Measurements from ENCODE around the gene LRRC3. TPM values are rescaled to one million over a fixed set of nuclear protein-coding genes. Genes with fewer than 3 reads are reported as not detected.

LRRC3 gene
- total and polyA plus RNA-seq, 2 donors from 2014 or later = 0.60 to 1.4 TPM

GRCh38 chr21:44485796-44486195 is 30.5 kb downstream of the LRRC3 start:
- no peak overlapping the region for H3K27ac ChIP-seq (ENCODE audit: low read depth in 2 of 2, low read length in 2 of 2)
- H3K27me3 ChIP-seq (ENCODE audit: control insufficient read depth, insufficient read depth, low read length) = no peaks in the 10 kb centered on the region
- FAIRE-seq (no peak), DNase-seq (no peak)
- H3K4me3 ChIP-seq (ENCODE audit: low read length in 3 of 3) = no peak overlapping the region
- no peak overlapping the region for H3K9ac ChIP-seq (ENCODE audit: low read length in 3 of 3)
- intact Hi-C loops (cut with DNase I) = no loop called here
- no peaks in the 10 kb centered on the region for H3K36me3 ChIP-seq (ENCODE audit: control insufficient read depth in 2 of 3, insufficient read depth in 3 of 3, low read length in 3 of 3)
- no peaks in the 10 kb centered on the region for H3K9me3 ChIP-seq (ENCODE audit: control insufficient read depth in 2 of 3, insufficient read depth in 1 of 3, low read length in 3 of 3)
- no peaks in the 10 kb centered on the region for H3K4me1 ChIP-seq (ENCODE audit: control insufficient read depth in 2 of 3, insufficient read depth in 2 of 3, low read depth in 1 of 3, low read length in 3 of 3)
- TF ChIP-seq CTCF (IDR thresholded peaks at IDR 0.05; ENCODE audit: borderline replicate concordance, extremely low read depth, insufficient read depth) = no peak

- Histone ChIP-seq H3K9me3 (ENCODE audit: control insufficient read depth in 2 of 3, insufficient read depth in 1 of 3, low read length in 3 of 3) (no peaks in the 10 kb centered on the region), H3K4me1 (ENCODE audit: control insufficient read depth in 2 of 3, insufficient read depth in 2 of 3, low read depth in 1 of 3, low read length in 3 of 3) (no peaks in the 10 kb centered on the region), H3K36me3 (ENCODE audit: control insufficient read depth in 2 of 3, insufficient read depth in 3 of 3, low read length in 3 of 3) (no peaks in the 10 kb centered on the region), H3K27ac (ENCODE audit: low read depth in 2 of 2, low read length in 2 of 2) (no peak overlapping the region), H3K9ac (ENCODE audit: low read length in 3 of 3) (no peak overlapping the region), H3K4me3 (ENCODE audit: low read length in 3 of 3) (no peak overlapping the region), H3K27me3 (ENCODE audit: control insufficient read depth, insufficient read depth, low read length) (no peaks in the 10 kb centered on the region)
- no peak for FAIRE-seq
- no peak for DNase-seq
- intact Hi-C loops (cut with DNase I) = no loop called here
- no peak for TF ChIP-seq CTCF (IDR thresholded peaks at IDR 0.05; ENCODE audit: borderline replicate concordance, extremely low read depth, insufficient read depth)
These were observed 31.0 kb downstream of the LRRC3 start for GRCh38 chr21:44486302-44486701.

GRCh38 chr21:44487831-44488230 is 32.5 kb downstream of the LRRC3 start:
- no peak overlapping the region for H3K9ac ChIP-seq (ENCODE audit: low read length in 3 of 3)
- no peak overlapping the region for H3K4me3 ChIP-seq (ENCODE audit: low read length in 3 of 3)
- no peaks in the 10 kb centered on the region for H3K36me3 ChIP-seq (ENCODE audit: control insufficient read depth in 2 of 3, insufficient read depth in 3 of 3, low read length in 3 of 3)
- H3K9me3 ChIP-seq (ENCODE audit: control insufficient read depth in 2 of 3, insufficient read depth in 1 of 3, low read length in 3 of 3) = peaks cover 0 to 6% (median 0%) of the 10 kb centered on the region in 3 donors
- TF ChIP-seq CTCF (IDR thresholded peaks at IDR 0.05; ENCODE audit: borderline replicate concordance, extremely low read depth, insufficient read depth) = no peak
- no peak for FAIRE-seq
- H3K27me3 ChIP-seq (ENCODE audit: control insufficient read depth, insufficient read depth, low read length) = no peaks in the 10 kb centered on the region
- no peak overlapping the region for H3K27ac ChIP-seq (ENCODE audit: low read depth in 2 of 2, low read length in 2 of 2)
- no peak for DNase-seq
- H3K4me1 ChIP-seq (ENCODE audit: control insufficient read depth in 2 of 3, insufficient read depth in 2 of 3, low read depth in 1 of 3, low read length in 3 of 3) = no peaks in the 10 kb centered on the region
- intact Hi-C loops (cut with DNase I) = no loop called here

- Histone ChIP-seq H3K9me3 (ENCODE audit: control insufficient read depth in 2 of 3, insufficient read depth in 1 of 3, low read length in 3 of 3) (peaks cover 0 to 14% (median 0%) of the 10 kb centered on the region in 3 donors), H3K4me1 (ENCODE audit: control insufficient read depth in 2 of 3, insufficient read depth in 2 of 3, low read depth in 1 of 3, low read length in 3 of 3) (no peaks in the 10 kb centered on the region)
- no peak for TF ChIP-seq CTCF (IDR thresholded peaks at IDR 0.05; ENCODE audit: borderline replicate concordance, extremely low read depth, insufficient read depth)
These were observed 34.7 kb downstream of the LRRC3 start for GRCh38 chr21:44489962-44490361.

More at GRCh38 chr21:44489962-44490361, 34.7 kb downstream of the LRRC3 start:
- Histone ChIP-seq H3K4me3 (ENCODE audit: low read length in 3 of 3) (no peak overlapping the region), H3K27ac (ENCODE audit: low read depth in 2 of 2, low read length in 2 of 2) (no peak overlapping the region), H3K27me3 (ENCODE audit: control insufficient read depth, insufficient read depth, low read length) (no peaks in the 10 kb centered on the region), H3K36me3 (ENCODE audit: control insufficient read depth in 2 of 3, insufficient read depth in 3 of 3, low read length in 3 of 3) (no peaks in the 10 kb centered on the region), H3K9ac (ENCODE audit: low read length in 3 of 3) (no peak overlapping the region)
- FAIRE-seq = no peak
- intact Hi-C loops (cut with DNase I) = no loop called here
- no peak for DNase-seq
